IMR-90 (cell line): ENCODE measurements around the gene CHMP6. TPM values are rescaled to one million over a fixed set of nuclear protein-coding genes. Genes with fewer than 3 reads are reported as not detected.
A peak's percentile ranks its signal among the peaks of the same experiment; 100 is the strongest.

Source experiments
- ATAC-seq: fragments of 200-7000 bp; cut with Tn5 transposase; 2 replicates; pipeline ENCODE4 v1.9.1; 2020; ENCODE audit warnings: low read depth, mild to moderate bottlenecking, moderate library complexity
- BruUV-seq: library from RNA; stranded (reverse); fragments of 400-500 nt; replicated peaks from 2 replicates; lab custom pipeline; 2021; lab: Mats Ljungman, UMichigan
- CTCF ChIA-PET: fragments of 300-600 bp; formaldehyde crosslinking; extraction: SDS; loops from one replicate; lab custom pipeline; 2021; ENCODE audit warnings: antibody characterized with exemption; lab: Yijun Ruan, JAX
- POLR2A ChIA-PET: fragments of 300-600 bp; sonication (Branson Sonifier 250); formaldehyde crosslinking; loops from one replicate; lab custom pipeline; 2022; ENCODE audit warnings: antibody characterized with exemption; ENCODE audit not compliant: unreplicated experiment; lab: Charles Lee
- DNase-seq: peaks from one replicate; pipeline ENCODE4 v3.0.0; 2013
- H2AFZ ChIP-seq: replicated peaks from 2 replicates; pipeline ENCODE3; 2013; ENCODE audit warnings: low read length, mild to moderate bottlenecking; ENCODE audit not compliant: poor library complexity
- H2AK5ac ChIP-seq: 2 replicates; pipeline ENCODE4 v1.6.1; 2013; ENCODE audit warnings: low read depth, low read length, inconsistent platforms
- H2AK9ac ChIP-seq: replicated peaks from 2 replicates; pipeline ENCODE3; 2013; ENCODE audit warnings: mild to moderate bottlenecking, low read depth, low read length, moderate library complexity; ENCODE audit not compliant: poor library complexity
- H2BK120ac ChIP-seq: 2 replicates; pipeline ENCODE4 v1.6.1; 2013; ENCODE audit warnings: low read depth, low read length, inconsistent platforms
- H2BK15ac ChIP-seq: 3 replicates; pipeline ENCODE4 v1.6.1; 2013; ENCODE audit warnings: low read depth, low read length, inconsistent platforms
- H2BK20ac ChIP-seq: 2 replicates; pipeline ENCODE4 v1.6.1; 2013; ENCODE audit warnings: low read depth, mild to moderate bottlenecking, inconsistent platforms, low read length, moderate library complexity
- H2BK5ac ChIP-seq: 2 replicates; pipeline ENCODE4 v1.6.1; 2013; ENCODE audit warnings: mild to moderate bottlenecking, low read depth, low read length, inconsistent platforms; ENCODE audit not compliant: poor library complexity, severe bottlenecking
- H3K14ac ChIP-seq: replicated peaks from 2 replicates; pipeline ENCODE4 v1.6.1; 2013; ENCODE audit warnings: low read depth, low read length, inconsistent platforms
- H3K18ac ChIP-seq: 2 replicates; pipeline ENCODE4 v1.6.1; 2013; ENCODE audit warnings: low read depth, low read length, control low read depth
- H3K23ac ChIP-seq: 2 replicates; pipeline ENCODE4 v1.6.1; 2013; ENCODE audit warnings: low read depth, low read length, inconsistent platforms
- H3K27ac ChIP-seq: 2 replicates; pipeline ENCODE4 v1.5.1; 2013; ENCODE audit warnings: mild to moderate bottlenecking, control low read depth, low read length; ENCODE audit not compliant: insufficient read depth
- H3K27me3 ChIP-seq: 2 replicates; pipeline ENCODE4 v1.6.1; 2013; ENCODE audit warnings: low read length; ENCODE audit not compliant: control insufficient read depth, insufficient read depth
- H3K36me3 ChIP-seq: 2 replicates; pipeline ENCODE4 v1.6.1; 2013; ENCODE audit warnings: low read length, mixed read lengths; ENCODE audit not compliant: control insufficient read depth, insufficient read depth
- H3K4ac ChIP-seq: 2 replicates; pipeline ENCODE4 v1.6.1; 2013; ENCODE audit warnings: low read depth, low read length, inconsistent platforms
- H3K4me1 ChIP-seq: 2 replicates; pipeline ENCODE4 v1.6.1; 2013; ENCODE audit warnings: low read length, mixed read lengths; ENCODE audit not compliant: control insufficient read depth, insufficient read depth
- H3K4me2 ChIP-seq: 2 replicates; pipeline ENCODE4 v1.6.1; 2013; ENCODE audit warnings: low read depth, mild to moderate bottlenecking, control low read depth, low read length, moderate library complexity
- H3K4me3 ChIP-seq: 2 replicates; pipeline ENCODE4 v1.5.1; 2013; ENCODE audit warnings: low read depth, mild to moderate bottlenecking, control low read depth, low read length, moderate library complexity; ENCODE audit not compliant: insufficient read depth
- H3K56ac ChIP-seq: 2 replicates; pipeline ENCODE4 v1.6.1; 2013; ENCODE audit warnings: low read length, inconsistent platforms; ENCODE audit not compliant: insufficient read depth; ENCODE audit errors: extremely low read depth
- H3K79me1 ChIP-seq, 2 experiments: 2 replicates each; pipeline ENCODE4 v1.6.1; 2013; ENCODE audit warnings: low read length in 2 of 2, inconsistent platforms in 1 of 2, low read depth in 1 of 2
- H3K9ac ChIP-seq: 2 replicates; pipeline ENCODE4 v1.6.1; 2013; ENCODE audit warnings: low read depth, low read length, control low read depth
- H3K9me1 ChIP-seq: 2 replicates; pipeline ENCODE4 v1.6.1; 2013; ENCODE audit warnings: low read length, inconsistent platforms; ENCODE audit not compliant: insufficient read depth
- H3K9me3 ChIP-seq: 2 replicates; pipeline ENCODE4 v1.6.1; 2013; ENCODE audit warnings: low read length; ENCODE audit not compliant: control insufficient read depth, insufficient read depth
- H4K20me1 ChIP-seq: 2 replicates; pipeline ENCODE4 v1.6.1; 2013; ENCODE audit warnings: low read length, inconsistent platforms; ENCODE audit not compliant: insufficient read depth
- H4K5ac ChIP-seq: 2 replicates; pipeline ENCODE4 v1.6.1; 2013; ENCODE audit warnings: mild to moderate bottlenecking, low read depth, low read length, control low read depth
- H4K8ac ChIP-seq, 2 experiments: 2 replicates each; pipeline ENCODE4 v1.6.1; 2013; ENCODE audit warnings: low read depth in 2 of 2, low read length in 2 of 2, control low read depth in 1 of 2, inconsistent platforms in 1 of 2
- H4K91ac ChIP-seq: 2 replicates; pipeline ENCODE4 v1.6.1; 2013; ENCODE audit warnings: low read depth, low read length, inconsistent platforms; ENCODE audit not compliant: insufficient read depth
- BHLHE40 ChIP-seq: fragments of 150-350 bp; IDR thresholded peaks from 2 replicates; pipeline ENCODE4 v1.6.1; 2016; ENCODE audit warnings: mild to moderate bottlenecking, low read depth, low read length
- CEBPB ChIP-seq: IDR thresholded peaks from 2 replicates; pipeline ENCODE4 v1.6.1; 2012; ENCODE audit warnings: low read depth, low read length, improper control_type of control experiment
- CHD1 ChIP-seq: IDR thresholded peaks from 2 replicates; pipeline ENCODE4 v1.6.1; 2012; ENCODE audit warnings: low read depth, low read length, improper control_type of control experiment
- CTCF ChIP-seq: conservative IDR thresholded peaks from 2 replicates; pipeline ENCODE4 v1.5.1; 2012; ENCODE audit warnings: mild to moderate bottlenecking, low read depth, low read length, improper control_type of control experiment
- ELK1 ChIP-seq: fragments of 150-350 bp; IDR thresholded peaks from 2 replicates; pipeline ENCODE4 v1.6.1; 2016; ENCODE audit warnings: low read depth, mild to moderate bottlenecking, low read length, moderate library complexity, borderline replicate concordance
- FOS ChIP-seq: fragments of 150-350 bp; IDR thresholded peaks from 2 replicates; pipeline ENCODE4 v1.6.1; 2016; ENCODE audit warnings: low read depth, low read length
- MAFK ChIP-seq: IDR thresholded peaks from 2 replicates; pipeline ENCODE4 v1.6.1; 2012; ENCODE audit warnings: low read depth, low read length, improper control_type of control experiment
- MAZ ChIP-seq: IDR thresholded peaks from 2 replicates; pipeline ENCODE4 v1.6.1; 2012; ENCODE audit warnings: low read depth, mild to moderate bottlenecking, low read length, improper control_type of control experiment, moderate library complexity, borderline replicate concordance
- MXI1 ChIP-seq: IDR thresholded peaks from 2 replicates; pipeline ENCODE4 v1.6.1; 2012; ENCODE audit warnings: low read depth, mild to moderate bottlenecking, low read length, moderate library complexity, borderline replicate concordance
- NFE2L2 ChIP-seq: fragments of 150-350 bp; IDR thresholded peaks from 2 replicates; pipeline ENCODE4 v1.6.1; 2016; ENCODE audit warnings: low read depth, mild to moderate bottlenecking, low read length
- POLR2A ChIP-seq: IDR thresholded peaks from 2 replicates; pipeline ENCODE4 v1.6.1; 2012; ENCODE audit warnings: mild to moderate bottlenecking, low read depth, low read length
- RAD21 ChIP-seq: IDR thresholded peaks from 2 replicates; pipeline ENCODE4 v1.6.1; 2012; ENCODE audit warnings: low read length, improper control_type of control experiment
- RCOR1 ChIP-seq: IDR thresholded peaks from 2 replicates; pipeline ENCODE4 v1.6.1; 2012; ENCODE audit warnings: mild to moderate bottlenecking, low read length, improper control_type of control experiment; ENCODE audit not compliant: insufficient replicate concordance
- RFX5 ChIP-seq: IDR thresholded peaks from 2 replicates; pipeline ENCODE4 v1.8.0; 2012; ENCODE audit warnings: low read depth, mild to moderate bottlenecking, low read length, moderate library complexity
- SMC3 ChIP-seq: fragments of 150-350 bp; IDR thresholded peaks from 2 replicates; pipeline ENCODE4 v1.6.1; 2016; ENCODE audit warnings: low read depth, mild to moderate bottlenecking, antibody characterized with exemption, low read length, moderate library complexity
- USF2 ChIP-seq: fragments of 150-350 bp; IDR thresholded peaks from 2 replicates; pipeline ENCODE4 v1.6.1; 2017; ENCODE audit warnings: mild to moderate bottlenecking, antibody characterized with exemption, low read length, low read depth
- WGBS, 2 experiments: methylation state at CpG; one replicate each; pipeline versions ENCODE4 v1.1.5 to v1.1.7; 2013; ENCODE audit warnings: missing lambda C conversion rate in 2 of 2; ENCODE audit not compliant: insufficient read length in 1 of 2; ENCODE audit errors: extremely low coverage in 2 of 2; 5-methylcytosine and 5-hydroxymethylcytosine counted together
- dilution Hi-C: fragments of 300-500 bp; cut with HindIII; formaldehyde crosslinking; loops from one replicate; pipeline ENCODE4 v1.14.3; 2018; ENCODE audit warnings: low sequenced_read_pairs; ENCODE audit not compliant: unreplicated experiment
- in situ Hi-C: fragments of 300-500 bp; cut with MboI; formaldehyde crosslinking; loops from 3 replicates; pipeline ENCODE4 v1.14.3; 2019; ENCODE audit warnings: low sequenced_read_pairs, inconsistent platforms, mixed read lengths
- intact Hi-C: fragments of 100-400 bp; cut with micrococcal nuclease; formaldehyde crosslinking; loops from 2 replicates; pipeline ENCODE4 v1.10.0; 2022
- polyA plus RNA-seq, 3 experiments: library from polyadenylated mRNA; depleted of rRNA; stranded (reverse); fragments of >200 nt; gene quantifications; 2 replicates each; pipeline ENCODE4 v1.2.3, GENCODE V29; 2012; ENCODE audit warnings: low replicate concordance in 1 of 3
- total RNA-seq: library from RNA; depleted of rRNA; stranded (reverse); fragments of >200 nt; gene quantifications from 2 replicates; pipeline ENCODE4 v1.2.3, GENCODE V29; 2012

Gene CHMP6
- total and polyA plus RNA-seq, 2 of the 4 experiments (the other 2 are of a cell fraction) = 5.0 to 40.3 TPM

- Histone ChIP-seq H4K91ac (0 out of 2 replicates have a peak overlapping the region, but pooled peaks have one; percentile 26), H2AK5ac (no peak overlapping the region), H3K27me3 (no peaks in the 10 kb centered on the region), H3K9ac (no peak overlapping the region), H4K8ac (no peak overlapping the region), H3K9me1 (peaks cover 7% of the 10 kb centered on the region; the same call in 1 of the 2 replicates), H2AFZ (peak overlapping the region; percentile 43), H4K5ac (no peak overlapping the region), H3K36me3 (no peaks in the 10 kb centered on the region; the same call in 1 of the 2 replicates), H2BK15ac (no peak overlapping the region), H3K4me2 (no peak overlapping the region), H2BK5ac (no peak overlapping the region), H3K4ac (no peak overlapping the region), H4K20me1 (no peaks in the 10 kb centered on the region), H3K9me3 (no peaks in the 10 kb centered on the region), H3K27ac (no peak overlapping the region), H3K23ac (no peak overlapping the region), H3K4me1 (peaks cover 8% of the 10 kb centered on the region), H3K14ac (no peak overlapping the region), H2AK9ac (peak overlapping the region; percentile 50), H3K56ac (no peak overlapping the region), H3K79me1 (no peaks in the 10 kb centered on the region), H3K18ac (no peak overlapping the region), H2BK20ac (no peak overlapping the region), H2BK120ac (no peak overlapping the region), H3K4me3 (no peak overlapping the region)
- in situ Hi-C loops (no loop called here), intact Hi-C loops (no loop called here), dilution Hi-C loops (no loop called here)
- ATAC-seq (no peak), DNase-seq (no peak)
- ChIA-PET CTCF (interaction anchor here (0.6 kb wide), 1 partner anchor 11 kb away, joined by 4 read pairs; no protein-coding TSS in a partner anchor), POLR2A (no interaction called here)
- 81% methylated on average over 5 of the region's 10 CpGs; no CpG with 5 or more reads in 1 of the 2 experiments for WGBS, 2 experiments
- no TSS peak for BruUV-seq
- TF ChIP-seq SMC3 = no peak
- no peak for TF ChIP-seq ELK1
- TF ChIP-seq RAD21 = no peak
- no peak for TF ChIP-seq NFE2L2
- no peak for TF ChIP-seq MAFK
- no peak for TF ChIP-seq CEBPB
- no peak for TF ChIP-seq RCOR1
- TF ChIP-seq MAZ = no peak
- TF ChIP-seq FOS = no peak
- no peak for TF ChIP-seq RFX5
- TF ChIP-seq USF2 = no peak
- no peak for TF ChIP-seq CTCF
- no peak for TF ChIP-seq POLR2A
- TF ChIP-seq BHLHE40 = no peak
- TF ChIP-seq CHD1 = no peak
- TF ChIP-seq MXI1 = no peak
Measured at GRCh38 chr17:80969674-80970043, 22.0 kb upstream of the CHMP6 start.
